ENCODE measurements around the gene ECE1.
A peak's percentile ranks its signal among the peaks of the same experiment; 100 is the strongest.

The ECE1 gene

DNA sequence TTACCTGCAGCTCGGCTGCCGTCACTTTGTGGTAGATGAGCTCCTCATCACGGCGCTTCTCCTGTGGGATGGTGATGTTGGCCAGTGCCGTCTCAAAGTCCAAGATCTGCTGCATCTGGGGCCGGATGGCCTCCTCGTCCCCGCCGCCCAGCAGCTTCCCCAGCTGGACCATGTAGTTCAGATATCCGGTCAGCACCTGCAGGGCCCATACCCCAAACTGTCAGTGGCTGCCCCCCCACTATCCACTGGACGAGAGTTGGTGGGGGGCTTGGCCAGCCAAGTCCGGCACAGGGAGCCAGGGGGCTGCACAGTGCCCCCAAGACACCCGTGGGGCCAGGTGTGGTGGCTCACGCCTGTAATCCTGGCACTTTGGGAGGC, 34.3 kb downstream of the ECE1 start:
- H3K9me3 Mint-ChIP-seq = no peaks in the 10 kb centered on the region
- H3K27ac Mint-ChIP-seq = no peak overlapping the region
- peaks cover 35% of the 10 kb centered on the region for H3K36me3 Mint-ChIP-seq (ENCODE audit: low read depth)
- H3K4me1 Mint-ChIP-seq (ENCODE audit: low read depth) = peaks cover 22% of the 10 kb centered on the region
- no peaks in the 10 kb centered on the region for H3K27me3 Mint-ChIP-seq (ENCODE audit: low read depth)
- H3K4me3 Mint-ChIP-seq = no peak overlapping the region

DNA sequence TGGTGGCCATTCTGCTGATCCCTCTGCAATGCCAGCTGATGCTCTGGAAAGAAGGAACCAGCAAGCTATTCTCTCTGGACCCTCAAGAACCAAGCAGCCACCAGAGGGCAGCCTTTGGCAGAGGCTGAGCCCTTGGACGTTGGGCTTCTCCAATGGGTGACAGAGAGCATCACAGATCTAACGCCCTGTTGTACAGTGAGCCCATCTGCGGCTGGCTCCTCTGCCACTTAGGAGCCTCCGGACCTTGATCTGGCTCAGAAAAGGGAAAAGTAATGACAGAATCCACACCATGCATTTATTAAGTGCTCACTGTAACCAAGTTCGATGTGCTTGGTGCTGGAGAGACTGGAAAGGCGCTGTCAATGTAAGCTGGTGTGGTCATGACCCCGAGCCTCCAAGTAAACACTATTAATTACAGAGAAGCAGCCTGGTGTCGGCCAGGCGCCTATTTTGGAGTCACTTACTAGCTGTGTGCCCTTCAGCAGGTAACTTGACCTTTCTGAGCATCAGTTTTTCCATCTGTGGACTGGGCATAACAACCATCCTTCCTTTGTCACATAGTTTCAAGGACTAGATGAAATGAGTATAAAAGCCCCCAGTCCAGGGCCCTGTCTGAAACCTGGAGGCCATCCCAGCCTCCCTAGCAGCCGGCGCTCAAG, 34.9 kb downstream of the ECE1 start:
- Mint-ChIP-seq H3K9me3 (no peaks in the 10 kb centered on the region), H3K36me3 (ENCODE audit: low read depth) (peaks cover 34% of the 10 kb centered on the region), H3K27ac (peak overlapping the region; percentile 72), H3K27me3 (ENCODE audit: low read depth) (no peaks in the 10 kb centered on the region), H3K4me3 (no peak overlapping the region), H3K4me1 (ENCODE audit: low read depth) (peaks cover 22% of the 10 kb centered on the region)

DNA sequence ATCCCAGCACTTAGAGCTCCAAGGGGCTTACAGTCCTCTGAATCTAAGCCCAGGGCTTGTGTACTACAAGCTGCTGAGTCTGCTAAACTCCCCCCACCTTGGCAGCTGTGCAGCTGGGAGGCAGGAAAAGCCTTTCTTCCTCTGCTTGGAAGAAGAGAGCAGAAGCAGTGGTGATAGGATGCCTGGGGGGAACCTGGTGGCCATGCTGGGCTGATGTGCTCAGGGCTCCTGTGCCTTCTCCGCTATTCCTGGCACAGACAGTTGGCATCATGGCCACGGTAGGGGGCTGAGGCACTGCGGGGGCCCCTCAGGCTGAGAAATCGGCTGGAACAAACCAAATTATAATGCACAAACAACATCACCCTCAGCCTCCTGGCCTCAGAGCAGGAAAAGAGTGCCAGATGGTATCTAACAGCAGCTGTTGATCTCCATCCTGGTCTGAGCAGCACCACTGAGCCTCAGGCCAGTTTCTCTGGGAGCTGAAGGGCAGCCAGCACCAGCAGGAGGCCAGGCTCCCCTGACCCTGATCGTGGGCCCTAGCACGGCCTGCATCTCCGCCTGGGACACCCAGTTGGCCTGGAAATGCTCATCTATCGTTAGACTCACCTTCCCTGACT, 35.8 kb downstream of the ECE1 start:
- Mint-ChIP-seq H3K36me3 (ENCODE audit: low read depth) (peaks cover 33% of the 10 kb centered on the region), H3K4me1 (ENCODE audit: low read depth) (peaks cover 16% of the 10 kb centered on the region), H3K4me3 (no peak overlapping the region), H3K9me3 (no peaks in the 10 kb centered on the region), H3K27ac (no peak overlapping the region), H3K27me3 (ENCODE audit: low read depth) (no peaks in the 10 kb centered on the region)

GRCh38 chr1:21251773-21252471, 38.3 kb downstream of the ECE1 start:
- Mint-ChIP-seq H3K9me3 (no peaks in the 10 kb centered on the region), H3K4me1 (ENCODE audit: low read depth) (peaks cover 6% of the 10 kb centered on the region), H3K4me3 (no peak overlapping the region), H3K36me3 (ENCODE audit: low read depth) (peaks cover 24% of the 10 kb centered on the region), H3K27ac (peak overlapping the region; percentile 34), H3K27me3 (ENCODE audit: low read depth) (no peaks in the 10 kb centered on the region)

- peaks cover 18% of the 10 kb centered on the region for H3K36me3 Mint-ChIP-seq (ENCODE audit: low read depth)
- peaks cover 4% of the 10 kb centered on the region for H3K4me1 Mint-ChIP-seq (ENCODE audit: low read depth)
- H3K27me3 Mint-ChIP-seq (ENCODE audit: low read depth) = no peaks in the 10 kb centered on the region
- H3K9me3 Mint-ChIP-seq = no peaks in the 10 kb centered on the region
- no peak overlapping the region for H3K4me3 Mint-ChIP-seq
- H3K27ac Mint-ChIP-seq = no peak overlapping the region
These were observed 40.2 kb downstream of the ECE1 start for GRCh38 chr1:21249940-21250493.

- H3K4me3 Mint-ChIP-seq = no peak overlapping the region
- H3K27ac Mint-ChIP-seq = no peak overlapping the region
- H3K36me3 Mint-ChIP-seq (ENCODE audit: low read depth) = peaks cover 21% of the 10 kb centered on the region
- no peaks in the 10 kb centered on the region for H3K9me3 Mint-ChIP-seq
- H3K4me1 Mint-ChIP-seq (ENCODE audit: low read depth) = peaks cover 4% of the 10 kb centered on the region
- no peaks in the 10 kb centered on the region for H3K27me3 Mint-ChIP-seq (ENCODE audit: low read depth)
These were observed 42.2 kb downstream of the ECE1 start for GRCh38 chr1:21247892-21248715.

GRCh38 chr1:21246905-21247642, 43.2 kb downstream of the ECE1 start:
- H3K27ac Mint-ChIP-seq = no peak overlapping the region
- H3K36me3 Mint-ChIP-seq (ENCODE audit: low read depth) = peaks cover 21% of the 10 kb centered on the region
- H3K27me3 Mint-ChIP-seq (ENCODE audit: low read depth) = no peaks in the 10 kb centered on the region

GRCh38 chr1:21245688-21246229, 44.5 kb downstream of the ECE1 start:
- Mint-ChIP-seq H3K36me3 (ENCODE audit: low read depth) (peaks cover 23% of the 10 kb centered on the region), H3K4me1 (ENCODE audit: low read depth) (no peaks in the 10 kb centered on the region), H3K27me3 (ENCODE audit: low read depth) (no peaks in the 10 kb centered on the region), H3K4me3 (no peak overlapping the region), H3K27ac (no peak overlapping the region), H3K9me3 (no peaks in the 10 kb centered on the region)

More at GRCh38 chr1:21246905-21247642, 43.2 kb downstream of the ECE1 start:
- H3K4me3 Mint-ChIP-seq = no peak overlapping the region
- peaks cover under 1% of the 10 kb centered on the region for H3K4me1 Mint-ChIP-seq (ENCODE audit: low read depth)
- H3K9me3 Mint-ChIP-seq = no peaks in the 10 kb centered on the region

DNA sequence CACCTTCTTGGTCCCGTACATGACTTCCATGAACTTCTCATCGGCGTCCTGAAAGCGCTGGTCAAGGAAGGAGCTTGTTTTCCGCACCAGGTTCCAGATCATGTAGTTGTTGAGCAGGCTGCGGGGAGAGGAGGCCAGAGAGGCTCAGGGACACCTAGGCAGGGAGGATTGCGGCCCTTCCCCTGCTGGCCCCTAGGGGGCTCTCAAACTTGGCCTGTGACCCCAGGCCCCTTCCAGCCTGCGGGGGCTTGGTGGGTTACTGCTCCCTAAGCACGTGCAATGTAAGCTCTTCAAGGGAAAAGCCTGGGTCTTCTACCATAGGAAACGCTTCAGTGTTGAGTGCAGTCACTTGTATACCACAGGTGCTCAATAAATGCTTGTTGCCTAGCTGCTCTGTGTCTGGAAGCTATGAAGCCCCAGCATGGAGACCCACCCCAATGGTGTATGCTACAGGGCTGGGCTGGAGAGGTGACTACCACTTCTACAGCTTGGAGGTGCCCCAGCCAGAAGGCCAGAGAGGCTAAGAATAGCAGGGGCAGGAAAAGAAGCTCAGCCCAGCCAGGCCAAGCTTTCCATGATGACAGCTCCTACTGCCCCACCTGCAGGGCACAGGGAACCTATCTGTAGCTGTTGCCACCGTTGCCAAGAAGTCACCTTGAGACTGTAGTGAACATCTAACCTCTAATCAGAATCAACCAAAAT, 45.1 kb downstream of the ECE1 start:
- Mint-ChIP-seq H3K4me1 (ENCODE audit: low read depth) (no peaks in the 10 kb centered on the region), H3K36me3 (ENCODE audit: low read depth) (peaks cover 24% of the 10 kb centered on the region), H3K4me3 (no peak overlapping the region), H3K27me3 (ENCODE audit: low read depth) (no peaks in the 10 kb centered on the region), H3K9me3 (no peaks in the 10 kb centered on the region), H3K27ac (no peak overlapping the region)

- Mint-ChIP-seq H3K36me3 (ENCODE audit: low read depth) (peaks cover 24% of the 10 kb centered on the region), H3K4me1 (ENCODE audit: low read depth) (peaks cover 1% of the 10 kb centered on the region), H3K4me3 (no peak overlapping the region), H3K27me3 (ENCODE audit: low read depth) (no peaks in the 10 kb centered on the region), H3K27ac (no peak overlapping the region), H3K9me3 (no peaks in the 10 kb centered on the region)
These were observed 46.1 kb downstream of the ECE1 start for GRCh38 chr1:21244154-21244553.

GRCh38 chr1:21242846-21243245, 47.4 kb downstream of the ECE1 start:
- Mint-ChIP-seq H3K9me3 (no peaks in the 10 kb centered on the region), H3K36me3 (ENCODE audit: low read depth) (peaks cover 23% of the 10 kb centered on the region), H3K4me1 (ENCODE audit: low read depth) (peaks cover 2% of the 10 kb centered on the region), H3K27me3 (ENCODE audit: low read depth) (no peaks in the 10 kb centered on the region), H3K4me3 (no peak overlapping the region), H3K27ac (no peak overlapping the region)

- peaks cover 27% of the 10 kb centered on the region for H3K36me3 Mint-ChIP-seq (ENCODE audit: low read depth)
- no peak overlapping the region for H3K27ac Mint-ChIP-seq
- H3K9me3 Mint-ChIP-seq = no peaks in the 10 kb centered on the region
- no peak overlapping the region for H3K4me3 Mint-ChIP-seq
- no peaks in the 10 kb centered on the region for H3K27me3 Mint-ChIP-seq (ENCODE audit: low read depth)
- peaks cover 2% of the 10 kb centered on the region for H3K4me1 Mint-ChIP-seq (ENCODE audit: low read depth)
These were observed 48.3 kb downstream of the ECE1 start for GRCh38 chr1:21241771-21242581.

Data from T-helper 1 cell treated with Interleukin-12 subunit alpha and Interleukin-12 subunit beta and Interleukin-4 antibody, amounts not matched to agents 30 μg/mL and 1 μg/mL, for 36 hours (primary cell).